LoVo (cell line): ENCODE data around the gene ZBTB18.

Experiments
- DNase-seq: peaks from one replicate; pipeline ENCODE4 v3.0.0-alpha.2; 2016; ENCODE audit warnings: low spot score

The ZBTB18 gene

DNA sequence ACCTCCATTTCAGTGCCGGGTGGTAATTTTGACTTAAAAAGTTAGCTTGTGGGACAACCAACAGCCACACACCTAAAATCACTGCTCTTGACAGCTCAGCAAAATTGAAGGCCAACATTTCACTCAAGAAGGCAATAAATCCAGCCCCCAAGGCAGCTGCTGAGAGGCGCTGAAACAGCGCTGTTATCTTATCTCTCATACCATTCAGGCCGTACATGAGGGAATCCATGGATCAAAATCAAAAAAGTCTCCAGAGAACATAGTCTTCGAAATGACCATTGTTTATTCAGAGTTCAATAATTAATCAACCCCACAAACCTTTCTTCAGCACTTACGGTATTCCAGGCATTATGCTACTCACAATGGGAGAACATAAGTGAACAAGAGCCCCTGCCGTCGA lies 38.5 kb downstream of the ZBTB18 start:
- DNase-seq: no peak

DNA sequence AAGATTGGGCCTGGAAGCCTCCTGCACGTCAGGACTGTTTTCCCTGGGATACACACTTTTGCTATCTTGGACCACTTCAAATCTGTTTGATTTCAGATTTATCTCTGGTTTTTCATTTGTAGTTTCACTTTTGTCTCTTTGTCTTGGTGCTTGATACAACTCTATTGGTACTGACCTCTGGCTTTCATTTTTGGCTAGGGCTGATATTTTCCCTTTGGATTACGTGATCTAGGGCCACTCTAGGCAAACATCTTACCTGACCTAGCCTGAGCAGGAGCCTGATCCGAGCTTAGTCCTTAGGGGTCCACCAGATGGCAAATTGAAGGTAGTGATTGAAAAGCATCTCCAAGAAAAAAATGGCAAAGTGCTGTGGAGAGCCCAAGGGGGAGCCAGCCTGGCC lies 39.6 kb downstream of the ZBTB18 start:
- DNase-seq: no peak

DNA sequence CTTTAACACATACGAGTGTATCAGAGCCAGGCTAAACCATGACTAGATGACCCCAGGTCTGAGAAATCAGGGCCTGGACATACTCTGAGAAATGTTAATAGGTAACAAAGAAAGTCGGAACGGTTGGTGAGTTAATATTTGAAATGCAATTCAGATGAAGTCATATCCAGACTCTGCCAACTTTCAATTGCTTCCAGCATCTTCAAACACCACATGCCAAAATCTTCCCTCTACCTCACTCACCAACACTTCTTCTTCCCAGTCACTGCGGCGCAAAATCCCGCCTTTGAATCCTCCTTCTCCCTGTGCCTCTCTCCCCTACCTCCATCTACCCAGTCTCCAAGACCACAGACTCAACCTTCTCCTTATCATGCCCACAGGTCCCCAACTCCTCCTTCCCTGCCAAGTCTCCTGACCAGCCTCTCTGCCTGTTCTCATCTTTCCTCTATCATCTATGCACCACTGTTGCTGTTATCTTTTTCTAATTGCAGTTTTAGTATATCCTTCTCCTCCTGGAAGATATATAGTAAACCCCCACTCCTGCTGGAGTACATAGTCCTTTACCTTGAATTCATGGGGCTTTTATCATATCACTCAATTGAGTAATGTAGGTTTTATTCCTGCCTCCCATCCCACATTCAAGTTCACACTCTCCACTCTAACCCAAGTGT lies 41.3 kb downstream of the ZBTB18 start:
- peak; percentile 3 for DNase-seq

DNA sequence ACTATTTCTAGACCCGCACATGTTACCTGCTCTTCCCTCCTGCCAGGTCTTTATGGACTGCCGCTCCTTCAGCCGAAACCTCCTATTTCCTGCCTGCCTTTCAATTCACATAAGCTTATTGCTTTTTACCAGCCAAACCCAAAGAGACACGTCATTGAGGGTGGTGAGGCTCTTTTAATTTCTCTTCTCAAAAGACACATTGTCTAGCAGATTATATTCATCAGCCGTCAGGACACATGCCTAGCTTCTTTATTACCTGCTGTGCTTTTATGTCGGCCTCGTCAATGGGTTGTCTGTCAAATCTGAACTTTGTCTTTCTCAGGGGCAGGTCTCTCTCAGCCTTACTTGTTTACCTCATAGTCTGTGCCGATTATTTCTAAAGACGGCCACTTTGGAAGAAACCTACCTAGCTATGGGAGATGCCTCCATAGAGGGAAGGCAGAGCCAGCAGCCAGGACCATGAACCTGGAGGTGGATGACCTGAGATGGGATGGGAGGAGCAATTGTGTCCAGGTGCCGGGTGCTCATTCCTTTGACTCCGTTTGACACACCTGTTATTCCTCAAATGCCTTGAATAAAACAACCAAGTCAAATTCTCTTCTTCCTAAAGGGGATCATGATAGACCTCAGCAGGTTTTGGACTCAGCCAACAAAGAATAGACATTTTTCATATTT lies 42.0 kb downstream of the ZBTB18 start:
- peak; percentile 19 for DNase-seq

DNA sequence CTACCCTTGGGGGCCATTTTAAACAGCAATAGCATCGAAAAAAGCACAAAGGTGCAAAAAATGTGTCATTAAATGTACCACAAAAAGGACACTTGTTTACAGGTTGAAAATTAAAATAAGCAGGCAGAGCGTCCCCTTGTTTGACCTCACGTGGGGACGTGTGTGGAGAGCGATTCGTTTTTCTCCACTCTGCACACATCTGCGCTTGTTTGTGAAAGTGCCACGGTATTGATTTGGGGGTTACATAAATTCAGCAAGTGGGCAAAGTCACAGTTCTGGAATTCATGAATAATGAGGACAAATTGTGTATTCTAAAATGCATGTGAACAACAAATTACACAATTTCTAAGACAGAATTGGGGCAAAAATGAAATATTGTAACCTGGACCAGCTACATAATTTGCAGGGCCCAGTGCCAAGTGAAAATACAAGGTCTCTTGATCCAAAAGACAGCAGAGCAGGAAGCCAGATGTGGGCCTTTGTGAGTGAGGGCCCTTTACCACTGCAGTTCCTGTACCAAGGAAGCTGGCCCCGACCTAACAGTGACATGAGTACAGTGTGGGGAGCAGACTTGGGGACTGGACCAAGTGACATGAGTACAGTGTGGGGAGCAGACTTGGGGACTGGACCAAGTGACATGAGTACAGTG lies 43.9 kb downstream of the ZBTB18 start:
- DNase-seq: no peak

DNA sequence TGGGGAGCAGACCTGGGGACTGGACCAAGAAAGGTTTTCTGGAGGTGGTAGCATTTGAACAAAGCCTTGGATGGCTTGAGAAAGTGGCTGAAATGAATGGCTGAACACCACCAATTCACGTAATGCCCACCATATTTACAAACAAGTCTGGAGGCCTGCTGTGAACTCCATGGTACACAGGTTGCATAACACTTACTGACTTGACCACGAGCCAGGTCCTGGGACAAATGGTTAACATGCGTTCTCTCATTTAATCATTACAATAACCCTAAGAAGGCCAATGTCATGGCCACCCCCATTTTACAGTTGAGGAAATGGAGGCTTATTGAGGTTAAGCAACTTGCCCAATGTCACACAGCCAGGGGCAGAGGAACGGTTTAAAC lies 44.4 kb downstream of the ZBTB18 start:
- DNase-seq: no peak

DNA sequence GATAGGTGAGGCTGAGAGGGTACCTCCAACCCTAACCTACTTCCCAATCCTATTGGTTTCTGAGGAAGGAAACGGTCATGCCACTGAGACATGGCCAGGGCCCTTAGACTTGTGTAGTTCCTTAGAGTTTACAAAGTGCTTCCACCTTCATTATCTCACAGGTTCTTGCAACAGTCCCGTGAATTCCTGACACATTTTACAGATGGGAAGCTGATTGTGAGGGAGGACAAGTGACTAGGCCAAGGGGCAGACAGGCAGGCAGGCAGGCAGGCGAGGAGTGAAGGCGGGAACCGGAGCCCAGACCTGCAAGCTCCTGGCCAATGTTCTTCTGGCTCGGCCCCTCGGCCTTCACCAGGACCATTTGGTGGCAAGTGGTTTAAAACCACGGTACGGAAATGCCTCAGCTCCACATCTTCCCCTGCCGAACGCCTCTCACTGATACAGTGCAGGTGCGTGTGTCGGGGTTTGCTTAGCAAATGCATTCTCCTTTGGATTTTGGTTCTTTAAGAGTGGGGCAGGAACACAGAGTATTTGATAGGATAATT lies 45.1 kb downstream of the ZBTB18 start:
- DNase-seq: no peak

DNA sequence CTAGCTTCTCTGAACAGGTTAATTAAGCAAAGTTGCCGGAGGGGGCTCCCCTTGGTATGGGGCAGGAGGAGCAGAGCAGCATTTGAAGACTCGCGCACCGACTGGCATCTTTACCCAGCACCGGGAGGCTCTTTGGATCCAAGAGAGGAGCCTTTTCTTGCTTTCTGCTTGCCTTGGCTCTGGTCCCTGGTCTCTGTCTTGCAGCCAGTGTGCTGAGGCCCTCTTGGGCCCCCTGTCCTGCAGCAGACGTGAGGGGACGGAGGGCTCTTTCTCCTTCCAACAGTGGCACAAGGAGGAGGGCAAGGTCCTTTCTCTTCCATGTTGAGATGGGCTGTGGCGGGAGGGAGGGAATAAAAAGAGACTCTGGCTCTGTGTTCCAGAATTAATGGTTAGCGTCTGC lies 45.6 kb downstream of the ZBTB18 start:
- DNase-seq: no peak

DNA sequence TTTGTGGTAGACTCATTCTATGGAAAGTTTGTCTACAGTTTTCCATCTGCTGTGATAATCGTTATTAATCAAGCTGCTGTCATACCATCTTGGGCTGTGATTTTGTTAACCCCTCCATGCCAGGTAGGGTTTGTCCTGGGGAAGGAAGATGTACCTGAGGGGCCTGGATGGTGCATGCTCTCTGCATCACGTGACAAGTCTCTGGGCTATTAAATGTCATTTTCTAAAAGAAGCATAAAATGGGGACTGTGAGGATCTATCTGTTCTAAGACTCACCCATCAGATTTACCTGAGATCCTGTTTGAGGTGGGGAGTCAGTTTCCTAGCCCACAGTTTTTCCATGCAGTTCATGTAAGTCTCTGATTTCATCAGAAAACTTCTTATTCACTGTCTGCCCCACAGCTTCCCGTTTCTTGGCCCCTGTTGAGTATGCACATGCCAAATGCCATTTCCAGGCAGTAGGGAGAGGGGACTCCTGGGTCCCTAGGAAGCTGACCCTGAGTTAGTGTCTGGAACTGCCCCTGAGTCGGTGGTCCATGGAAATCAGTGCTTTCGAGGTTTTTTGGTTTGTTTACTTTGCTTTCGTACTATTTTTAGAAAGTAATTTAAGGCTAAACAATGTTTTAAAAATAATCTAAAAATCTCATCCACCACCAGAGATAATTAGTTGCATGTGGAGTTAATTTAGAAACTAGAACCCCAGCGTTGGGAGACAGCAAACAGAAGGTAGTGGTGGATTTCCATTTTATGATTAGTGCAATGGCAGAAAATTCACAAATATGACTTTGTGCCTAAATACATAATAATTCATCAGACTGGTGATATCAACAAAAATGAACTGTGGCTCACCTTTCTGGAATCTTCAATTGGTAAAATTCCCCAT lies 46.7 kb downstream of the ZBTB18 start:
- DNase-seq: no peak

DNA sequence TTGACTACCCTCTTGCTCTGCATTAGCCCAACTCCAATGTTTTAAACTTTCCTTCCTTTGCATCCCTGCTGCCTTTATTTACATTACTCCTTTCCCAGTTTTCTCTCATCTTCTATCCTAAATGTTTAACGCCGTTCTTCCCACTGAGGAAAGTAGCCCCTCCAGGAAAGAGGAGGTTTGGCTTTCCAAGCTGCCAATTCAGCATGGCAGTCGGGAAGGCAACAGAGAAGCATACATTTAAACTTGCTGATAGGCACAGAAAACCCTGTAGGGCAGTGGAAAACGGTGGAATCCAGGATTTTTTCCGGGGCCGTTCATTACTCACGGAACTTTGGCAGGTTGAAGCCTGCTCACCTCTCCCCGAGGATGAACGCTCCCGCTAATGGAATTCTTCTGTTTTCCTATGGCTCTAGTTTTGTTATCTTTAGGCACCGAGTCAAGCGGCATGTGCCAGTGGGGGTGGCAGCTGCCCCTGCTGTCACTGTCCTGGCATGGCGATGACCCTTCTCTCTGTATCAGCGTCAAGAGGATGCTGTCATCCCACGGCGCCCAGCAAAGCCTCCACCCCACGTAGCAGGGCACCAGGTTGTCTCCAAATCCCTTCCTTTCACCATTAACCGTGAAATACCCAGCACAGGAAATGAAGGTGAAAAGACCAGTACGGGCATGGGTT lies 48.3 kb downstream of the ZBTB18 start:
- no peak for DNase-seq

DNA sequence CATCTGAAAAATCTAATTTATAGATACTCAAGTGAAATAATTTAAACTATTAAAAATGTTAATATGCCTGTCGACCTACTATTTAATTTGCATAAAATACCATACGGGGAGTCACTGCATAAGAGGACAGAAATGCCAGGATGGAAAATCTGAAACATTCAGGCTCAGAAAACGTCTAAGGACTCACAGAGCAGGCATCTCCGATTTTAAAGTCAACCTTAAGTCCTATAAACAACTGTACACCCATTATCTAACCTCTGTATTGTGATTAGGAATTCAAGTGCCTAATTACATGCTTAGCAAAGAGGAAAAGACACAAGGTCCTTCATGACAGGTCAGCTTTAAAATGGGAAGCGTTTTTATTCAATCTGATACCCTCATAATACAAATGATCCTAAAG lies 49.2 kb downstream of the ZBTB18 start:
- no peak for DNase-seq

DNA sequence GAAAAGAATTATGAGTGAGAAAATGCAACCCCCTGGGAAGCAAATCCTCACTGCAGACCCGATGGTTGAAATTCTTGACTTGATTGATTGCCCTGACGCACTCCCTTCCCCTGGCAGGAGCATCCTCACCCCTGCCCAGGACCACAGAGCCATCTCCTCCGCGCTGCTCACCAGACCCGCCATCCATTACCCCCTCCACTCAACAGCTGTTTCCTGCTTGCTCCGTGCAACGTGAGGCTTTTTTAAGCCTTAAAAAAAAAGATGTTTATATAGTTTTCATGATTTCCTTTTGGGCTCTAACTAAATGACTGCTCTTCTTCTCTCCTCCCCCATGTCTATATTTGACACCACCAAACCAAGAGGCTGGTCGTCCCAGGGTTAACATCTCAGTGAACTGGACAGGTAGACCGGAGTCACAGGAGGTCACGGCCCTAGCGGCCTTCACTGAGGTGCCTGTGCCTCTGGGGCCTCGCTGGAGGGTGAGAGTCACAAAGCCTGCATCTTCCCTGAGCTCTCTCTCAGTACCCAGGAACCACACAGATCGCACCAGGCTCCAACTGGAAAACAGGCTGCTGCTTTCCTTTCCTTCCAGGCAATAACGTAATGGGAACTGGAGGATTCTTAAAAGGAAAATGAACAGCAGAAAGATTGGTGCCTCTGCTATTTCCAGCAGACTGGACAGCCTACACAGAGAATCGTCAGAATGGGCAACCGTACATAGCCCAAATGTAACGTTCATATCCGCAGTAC lies 49.8 kb downstream of the ZBTB18 start:
- no peak for DNase-seq

DNA sequence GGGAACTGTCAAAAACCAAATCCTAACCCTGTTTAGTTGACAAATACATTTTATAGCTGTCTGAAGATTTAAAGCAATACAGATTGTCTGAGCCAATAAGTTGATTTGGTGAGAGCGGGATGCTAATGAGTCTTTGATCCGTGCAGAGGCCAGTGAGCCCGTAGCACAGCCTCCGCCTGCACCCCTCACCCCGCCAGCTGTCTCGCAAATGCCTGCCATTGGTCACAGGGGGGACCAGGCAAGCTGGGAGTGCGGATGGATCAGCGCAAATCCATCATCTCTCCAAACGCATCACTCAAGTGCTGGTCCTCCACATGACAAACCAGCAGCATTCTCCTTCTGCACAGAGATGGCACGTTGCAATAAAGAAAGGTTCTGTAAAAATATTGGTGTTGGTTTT lies 51.0 kb downstream of the ZBTB18 start:
- no peak for DNase-seq

DNA sequence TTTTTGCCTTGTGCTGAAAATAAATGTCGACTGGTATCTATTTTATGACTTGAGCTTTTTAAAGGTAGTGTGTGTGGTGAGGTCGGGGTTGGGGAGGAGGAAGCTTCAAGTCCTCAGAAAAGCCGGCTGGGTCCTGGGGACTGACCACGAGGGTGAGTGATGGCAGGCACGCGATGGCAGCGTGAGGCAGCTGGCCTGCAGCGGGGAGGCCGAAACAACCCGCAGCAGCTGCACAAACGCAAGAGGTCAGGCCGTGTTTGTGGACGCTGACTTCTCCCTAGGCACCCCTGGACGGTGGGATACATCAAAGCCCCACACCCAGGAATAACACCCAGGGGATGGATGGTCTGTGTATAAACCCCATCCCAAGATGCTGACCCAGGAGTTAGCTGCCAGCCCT lies 51.4 kb downstream of the ZBTB18 start:
- no peak for DNase-seq

DNA sequence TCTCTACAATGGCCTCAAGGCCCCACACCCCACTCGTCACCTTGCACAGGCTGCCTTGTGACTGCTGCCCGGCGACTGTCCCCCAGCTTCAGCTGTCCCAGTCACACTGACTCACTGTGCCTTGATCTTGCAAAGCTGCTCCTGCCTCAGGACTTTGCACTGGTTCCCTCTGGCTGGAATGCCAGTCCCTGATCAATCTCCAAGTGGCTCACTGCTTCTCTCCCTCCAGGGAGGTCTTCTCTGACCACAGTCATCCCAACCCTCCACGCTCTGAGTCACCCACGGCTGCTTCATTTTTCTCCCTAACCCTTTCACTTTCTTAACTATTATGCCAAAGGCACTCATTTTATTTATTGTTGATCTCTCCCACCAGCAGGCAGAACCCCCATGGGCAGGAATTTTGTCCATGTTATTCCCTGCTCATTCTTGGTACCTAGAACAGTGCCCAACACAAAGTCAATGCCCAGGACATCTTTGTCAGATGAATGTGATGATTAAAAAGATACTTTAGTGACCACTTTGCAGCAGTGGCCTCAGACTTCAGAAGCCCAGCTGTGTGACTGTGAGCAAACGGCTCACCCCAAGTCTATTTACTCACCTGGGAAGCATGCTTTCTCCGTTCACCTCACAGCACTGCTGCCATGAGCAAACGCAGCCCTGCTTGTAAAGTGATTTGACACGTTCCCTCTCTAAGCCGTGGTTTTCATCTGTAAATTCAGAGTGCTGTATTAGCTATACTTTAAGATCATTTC lies 53.4 kb downstream of the ZBTB18 start:
- DNase-seq: peak; percentile 40

DNA sequence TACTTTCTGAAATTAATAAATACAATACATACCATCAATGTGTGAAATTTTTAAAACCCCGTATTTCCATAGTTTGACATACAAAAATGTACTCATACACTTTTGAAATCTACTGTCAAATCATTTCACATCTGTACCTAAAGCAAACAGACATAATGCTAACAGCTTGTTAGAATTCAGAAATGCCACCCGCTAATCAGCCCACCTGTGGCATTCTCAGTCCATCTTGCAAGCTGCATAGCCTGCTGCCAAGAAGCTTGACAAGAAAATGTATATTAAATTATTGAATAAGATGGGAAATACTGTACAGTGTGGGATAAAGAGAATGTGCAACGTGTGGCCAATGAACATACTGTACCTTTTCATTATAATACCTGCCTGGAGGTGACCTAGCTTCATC lies 55.1 kb downstream of the ZBTB18 start:
- no peak for DNase-seq
